C4-2B (cell line): ENCODE results near the gene TCF19.

Experiments
- H3K27ac ChIP-seq: fragments of 450-650 bp; 2 replicates; pipeline ENCODE4 v1.5.1; 2017
- ZFX ChIP-seq: fragments of 450-650 bp; IDR thresholded peaks from 2 replicates; pipeline ENCODE4 v1.6.1; 2017
- TF ChIP-seq, protein P1 (sequence below): fragments of 450-650 bp; conservative IDR thresholded peaks from 2 replicates; pipeline ENCODE4 v1.5.1; 2017; ENCODE audit warnings: mild to moderate bottlenecking

TCF19 gene

DNA sequence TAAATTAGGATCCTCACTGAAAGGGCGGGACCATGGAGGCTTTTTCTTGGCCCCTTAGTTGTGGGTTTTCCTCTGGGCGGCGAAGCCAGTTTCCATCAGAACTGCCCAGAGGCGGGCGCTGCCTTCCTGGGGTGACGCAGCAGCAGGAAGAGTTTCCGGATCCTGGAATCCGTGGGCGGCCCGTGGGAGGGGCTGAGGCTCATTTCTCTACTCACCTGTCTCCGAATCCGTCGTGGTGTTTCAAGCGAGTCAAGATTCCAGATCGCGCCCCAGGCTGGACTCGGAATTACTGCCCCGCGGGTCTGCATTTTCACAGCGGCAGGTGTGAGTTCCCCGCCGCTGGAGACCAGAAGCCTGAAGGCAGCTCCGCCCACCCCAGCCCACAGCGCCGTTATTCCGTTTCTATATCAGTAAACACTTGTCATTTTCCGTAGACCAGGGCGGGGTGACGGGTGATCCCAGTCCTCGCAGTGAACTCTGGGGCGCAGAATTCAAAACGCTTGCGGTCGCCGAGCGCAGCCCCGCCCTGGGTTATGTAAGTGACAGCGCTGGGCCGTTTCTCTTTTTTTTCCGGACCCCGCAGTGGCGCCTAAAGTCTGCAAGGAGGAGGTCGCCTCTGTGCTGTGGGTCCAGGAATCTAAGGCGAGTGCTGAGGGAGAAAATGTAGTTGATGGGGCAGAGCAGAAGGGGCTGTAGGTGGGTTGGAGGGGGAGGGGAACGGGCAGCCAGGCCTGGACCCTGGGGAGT is 39.3 kb downstream of the TCF19 start:
- H3K27ac ChIP-seq: peak overlapping the region; percentile 82
- no peak for TF ChIP-seq ZFX
- TF ChIP-seq, protein P1, sequence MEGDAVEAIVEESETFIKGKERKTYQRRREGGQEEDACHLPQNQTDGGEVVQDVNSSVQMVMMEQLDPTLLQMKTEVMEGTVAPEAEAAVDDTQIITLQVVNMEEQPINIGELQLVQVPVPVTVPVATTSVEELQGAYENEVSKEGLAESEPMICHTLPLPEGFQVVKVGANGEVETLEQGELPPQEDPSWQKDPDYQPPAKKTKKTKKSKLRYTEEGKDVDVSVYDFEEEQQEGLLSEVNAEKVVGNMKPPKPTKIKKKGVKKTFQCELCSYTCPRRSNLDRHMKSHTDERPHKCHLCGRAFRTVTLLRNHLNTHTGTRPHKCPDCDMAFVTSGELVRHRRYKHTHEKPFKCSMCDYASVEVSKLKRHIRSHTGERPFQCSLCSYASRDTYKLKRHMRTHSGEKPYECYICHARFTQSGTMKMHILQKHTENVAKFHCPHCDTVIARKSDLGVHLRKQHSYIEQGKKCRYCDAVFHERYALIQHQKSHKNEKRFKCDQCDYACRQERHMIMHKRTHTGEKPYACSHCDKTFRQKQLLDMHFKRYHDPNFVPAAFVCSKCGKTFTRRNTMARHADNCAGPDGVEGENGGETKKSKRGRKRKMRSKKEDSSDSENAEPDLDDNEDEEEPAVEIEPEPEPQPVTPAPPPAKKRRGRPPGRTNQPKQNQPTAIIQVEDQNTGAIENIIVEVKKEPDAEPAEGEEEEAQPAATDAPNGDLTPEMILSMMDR: no peak

DNA sequence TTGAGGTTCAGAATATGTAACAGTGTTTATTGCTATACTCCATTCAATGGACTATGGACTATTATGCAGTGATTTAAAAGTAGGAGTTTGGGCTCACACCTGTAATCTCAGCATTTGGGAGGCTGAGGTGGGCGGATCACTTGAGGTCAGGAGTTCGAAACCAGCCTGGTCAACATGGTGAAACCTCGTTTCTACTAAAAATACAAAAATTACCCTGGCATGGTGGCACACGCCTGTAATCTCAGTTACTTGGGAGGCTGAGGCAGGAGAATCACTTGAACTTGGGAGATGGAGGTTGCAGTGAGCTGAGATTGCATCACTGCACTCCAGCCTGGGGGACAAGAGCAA is 40.7 kb downstream of the TCF19 start:
- H3K27ac ChIP-seq: peak overlapping the region; percentile 82; the same call in 1 of the 2 replicates

DNA sequence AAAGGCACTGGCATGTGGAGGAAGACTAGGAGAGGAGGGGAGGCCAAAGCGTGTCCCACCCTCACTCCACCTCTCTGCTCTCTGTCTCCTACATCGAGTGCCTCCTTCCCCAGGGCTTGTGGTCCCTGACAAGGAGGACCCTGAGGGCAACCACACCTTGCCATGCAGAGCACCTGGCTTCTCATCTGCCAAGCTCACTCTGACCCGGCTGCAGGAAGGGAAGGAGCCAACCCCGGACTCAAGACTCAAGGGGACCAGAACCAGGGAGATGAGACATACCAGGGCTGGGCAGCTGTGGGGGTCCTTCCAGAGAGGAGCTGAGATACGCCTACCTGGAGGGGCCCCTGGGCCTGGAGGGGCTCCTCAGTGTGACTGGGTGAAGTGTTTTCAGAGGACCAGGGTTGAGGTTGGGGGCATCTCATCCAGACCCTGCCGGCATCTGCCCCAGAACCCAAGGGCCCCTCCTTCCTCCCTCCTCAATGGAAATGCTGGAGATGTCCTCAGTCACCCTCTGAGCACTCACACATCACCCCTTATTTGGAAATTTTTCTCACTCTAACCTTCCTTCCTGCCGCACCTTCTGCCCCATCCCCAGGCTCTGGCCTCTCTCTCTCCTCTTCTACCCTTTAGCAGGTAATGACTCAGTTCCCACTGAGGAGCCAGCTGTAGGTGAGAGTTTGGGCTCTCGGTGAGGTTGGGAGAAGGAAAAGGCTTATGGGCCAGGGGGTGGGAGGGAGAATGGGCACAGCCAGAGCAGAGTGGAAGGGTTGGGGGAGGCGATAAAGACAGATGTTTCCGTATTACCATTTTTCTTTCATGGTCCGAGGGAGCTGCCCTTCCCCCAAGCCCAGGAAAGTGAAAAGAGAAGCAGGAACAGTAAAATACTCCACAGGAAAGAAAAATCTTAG is 44.1 kb downstream of the TCF19 start:
- H3K27ac ChIP-seq: peak overlapping the region; percentile 75
- no peak for TF ChIP-seq ZFX
- TF ChIP-seq, protein P1: no peak

DNA sequence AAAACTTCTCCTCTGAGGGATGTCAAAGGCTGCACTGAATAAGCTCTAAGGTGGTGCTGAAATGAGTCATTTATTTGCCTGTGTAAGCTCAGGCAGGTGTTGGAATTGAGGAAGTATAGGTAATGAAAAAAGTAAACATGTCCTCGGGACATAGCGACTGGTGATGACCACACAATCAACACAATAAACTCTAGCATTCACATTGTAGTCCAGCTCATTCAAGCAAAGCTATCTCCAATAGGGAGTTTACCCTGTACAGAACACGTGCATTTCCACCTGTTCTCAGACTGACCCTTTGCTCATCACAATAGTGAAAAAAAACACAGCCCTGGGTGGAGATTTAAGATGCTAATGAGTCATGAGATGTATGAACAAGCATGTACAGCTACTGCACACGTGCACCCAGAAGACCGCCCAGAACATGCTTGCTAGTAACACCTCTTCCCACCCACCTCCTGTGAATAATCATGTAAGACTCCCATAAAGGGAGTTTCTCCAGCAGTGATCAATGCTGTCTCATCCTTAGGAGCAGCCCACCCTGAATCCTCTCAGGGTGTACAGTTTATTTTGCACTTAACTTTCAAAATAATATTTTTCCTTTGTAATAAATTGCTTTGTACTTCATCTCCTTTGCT is 45.1 kb downstream of the TCF19 start:
- peak overlapping the region; percentile 68; the same call in 1 of the 2 replicates for H3K27ac ChIP-seq
- TF ChIP-seq, protein P1: no peak
- no peak for TF ChIP-seq ZFX

DNA sequence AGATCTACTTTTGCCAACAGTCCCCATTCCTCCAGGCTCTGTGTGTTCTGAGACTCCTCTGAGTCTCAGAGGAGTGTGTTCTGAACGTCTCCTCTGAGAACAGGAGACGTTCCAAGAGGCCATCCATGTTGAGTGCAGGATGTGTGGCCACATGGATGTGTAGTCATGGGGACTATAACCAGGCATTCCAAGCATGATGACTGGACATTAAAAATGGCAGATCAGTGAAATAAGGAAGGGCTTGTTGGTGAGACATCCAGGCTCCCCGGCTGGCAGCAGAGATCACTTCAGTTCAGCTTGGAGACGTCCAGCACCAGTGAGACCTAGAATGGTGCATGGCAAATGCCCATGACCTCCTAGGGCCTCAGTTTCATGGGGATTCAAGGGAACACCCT is 46.4 kb downstream of the TCF19 start:
- H3K27ac ChIP-seq: peak overlapping the region; percentile 68
- TF ChIP-seq, protein P1: no peak
- no peak for TF ChIP-seq ZFX

DNA sequence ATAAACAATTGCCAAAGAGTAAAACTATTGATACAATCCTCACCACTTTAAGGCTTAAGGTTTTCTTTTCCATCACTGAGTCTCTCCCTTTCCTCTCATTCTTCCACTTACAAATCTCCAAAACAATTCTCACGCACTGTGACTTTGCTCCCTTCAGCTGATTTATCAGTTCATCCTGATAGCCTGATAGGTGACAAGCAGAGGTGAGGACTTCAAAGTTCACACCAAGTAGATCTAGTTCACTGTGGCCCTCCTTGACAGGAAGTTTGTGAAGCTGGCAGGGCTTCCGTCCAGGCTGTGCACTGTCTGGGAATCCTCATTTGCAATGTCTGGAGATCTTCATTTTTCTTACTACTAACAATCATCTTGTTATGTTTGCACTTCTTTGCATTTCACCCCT is 47.2 kb downstream of the TCF19 start:
- no peak overlapping the region for H3K27ac ChIP-seq

DNA sequence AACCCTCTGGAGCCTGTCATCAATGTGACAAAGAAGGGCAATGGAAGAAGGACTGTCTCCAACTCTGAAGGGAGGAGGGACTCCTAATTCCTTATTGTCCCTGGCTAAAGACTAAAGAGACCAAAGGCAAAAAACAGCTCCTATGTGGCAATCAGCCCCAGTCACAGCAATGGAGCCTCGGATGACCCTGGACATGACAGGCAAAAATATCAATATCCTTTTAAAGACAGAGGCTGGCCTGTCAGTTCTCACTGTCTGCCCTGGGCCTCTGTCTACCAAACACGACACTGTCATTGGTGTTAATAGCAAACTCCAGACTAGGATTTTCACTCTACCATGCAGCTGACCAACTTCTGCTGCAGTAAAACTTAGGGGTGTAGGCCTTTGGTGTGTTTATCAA is 50.1 kb downstream of the TCF19 start:
- TF ChIP-seq, protein P1: no peak
- no peak for TF ChIP-seq ZFX

More for the DNA sequence above, 47.2 kb downstream of the TCF19 start:
- TF ChIP-seq, protein P1: no peak
- TF ChIP-seq ZFX: no peak

More for the DNA sequence above, 50.1 kb downstream of the TCF19 start:
- peak overlapping the region; percentile 31; the same call in 1 of the 2 replicates for H3K27ac ChIP-seq
